ENCODE data around the gene KRABD2.

Gene KRABD2

GRCh38 chr17:8376271-8377067, at the start of gene KRABD2:
Gene KRABD2 (minus strand): TSS chr17:8376704.
- DNase-seq: peak; percentile 95
- Mint-ChIP-seq H3K4me1 (ENCODE audit: low read depth) (peaks cover 54% of the 10 kb centered on the region), H3K4me3 (peak within 1 kb of the TSS; percentile 90), H3K27me3 (no peaks in the 10 kb centered on the region), H3K36me3 (peaks cover 49% of the 10 kb centered on the region), H3K27ac (peak within 1 kb of the TSS; percentile 77), H3K9me3 (no peaks in the 10 kb centered on the region)
- CTCF ChIA-PET: interaction anchor here (0.8 to 2.2 kb wide), 11 partner anchors 8 to 370 kb away, joined by 3 to 10 read pairs (median 4); partner anchors contain the start of genes RANGRF and SLC25A35
- POLR2A ChIA-PET: interaction anchor here (0.7 to 1.6 kb wide), 10 partner anchors 15 to 689 kb away, joined by 3 to 5 read pairs (median 3); partner anchors contain the start of genes AURKB, CTC1, MYH10 and NDEL1
- intact Hi-C loops (cut with micrococcal nuclease): no loop called here

GRCh38 chr17:8421571-8421970, 45.1 kb upstream of the KRABD2 start:
- POLR2A ChIA-PET: no interaction called here
- no peaks in the 10 kb centered on the region for H3K4me1 Mint-ChIP-seq (ENCODE audit: low read depth)
- CTCF ChIA-PET: interaction anchor here (1.2 to 2.5 kb wide), 2 partner anchors 11 to 324 kb away, joined by 3 to 24 read pairs; no protein-coding TSS in a partner anchor
- intact Hi-C loops (cut with micrococcal nuclease): no loop called here
- H3K27ac Mint-ChIP-seq: no peak overlapping the region
- no peaks in the 10 kb centered on the region for H3K36me3 Mint-ChIP-seq
- peaks cover 25% of the 10 kb centered on the region for H3K27me3 Mint-ChIP-seq
- DNase-seq: no peak
- H3K9me3 Mint-ChIP-seq: no peaks in the 10 kb centered on the region
- no peak overlapping the region for H3K4me3 Mint-ChIP-seq

- ChIA-PET POLR2A (interaction anchor here (1.1 kb wide), 1 partner anchor 17 kb away, joined by 3 read pairs; no protein-coding TSS in a partner anchor), CTCF (interaction anchor here (1.2 to 2.5 kb wide), 2 partner anchors 10 to 325 kb away, joined by 3 to 24 read pairs; no protein-coding TSS in a partner anchor)
- Mint-ChIP-seq H3K4me3 (no peak overlapping the region), H3K27ac (no peak overlapping the region), H3K4me1 (ENCODE audit: low read depth) (no peaks in the 10 kb centered on the region), H3K9me3 (no peaks in the 10 kb centered on the region), H3K27me3 (peaks cover 30% of the 10 kb centered on the region), H3K36me3 (no peaks in the 10 kb centered on the region)
- DNase-seq: no peak
- intact Hi-C loops (cut with micrococcal nuclease): no loop called here
Observed at GRCh38 chr17:8420041-8420934, 43.8 kb upstream of the KRABD2 start.

- Mint-ChIP-seq H3K4me3 (no peak overlapping the region), H3K4me1 (ENCODE audit: low read depth) (no peaks in the 10 kb centered on the region), H3K9me3 (no peaks in the 10 kb centered on the region), H3K27ac (no peak overlapping the region), H3K27me3 (peaks cover 26% of the 10 kb centered on the region), H3K36me3 (no peaks in the 10 kb centered on the region)
- no peak for DNase-seq
- intact Hi-C loops (cut with micrococcal nuclease): no loop called here
- ChIA-PET CTCF (interaction anchor here (2.5 kb wide), 1 partner anchor 9 kb away, joined by 24 read pairs; no protein-coding TSS in a partner anchor), POLR2A (no interaction called here)
Observed at GRCh38 chr17:8419305-8419704, 42.8 kb upstream of the KRABD2 start.

GRCh38 chr17:8418471-8418870, 42.0 kb upstream of the KRABD2 start:
- Mint-ChIP-seq H3K9me3 (no peaks in the 10 kb centered on the region), H3K4me1 (ENCODE audit: low read depth) (peaks cover 2% of the 10 kb centered on the region), H3K27me3 (peaks cover 23% of the 10 kb centered on the region), H3K36me3 (no peaks in the 10 kb centered on the region), H3K4me3 (no peak overlapping the region), H3K27ac (no peak overlapping the region)
- ChIA-PET CTCF (interaction anchor here (1.3 kb wide), 1 partner anchor 9 kb away, joined by 6 read pairs; no protein-coding TSS in a partner anchor), POLR2A (no interaction called here)
- no peak for DNase-seq
- intact Hi-C loops (cut with micrococcal nuclease): no loop called here

GRCh38 chr17:8417806-8418205, 41.3 kb upstream of the KRABD2 start:
- POLR2A ChIA-PET: no interaction called here
- H3K4me3 Mint-ChIP-seq: no peak overlapping the region

GRCh38 chr17:8413938-8414337, 37.4 kb upstream of the KRABD2 start:
- Mint-ChIP-seq H3K4me3 (no peak overlapping the region), H3K36me3 (no peaks in the 10 kb centered on the region), H3K4me1 (ENCODE audit: low read depth) (peaks cover 22% of the 10 kb centered on the region), H3K9me3 (no peaks in the 10 kb centered on the region), H3K27ac (no peak overlapping the region), H3K27me3 (peaks cover 19% of the 10 kb centered on the region)
- intact Hi-C loops (cut with micrococcal nuclease): no loop called here
- no peak for DNase-seq
- CTCF ChIA-PET: no interaction called here
- POLR2A ChIA-PET: no interaction called here

More at GRCh38 chr17:8417806-8418205, 41.3 kb upstream of the KRABD2 start:
- H3K27ac Mint-ChIP-seq: no peak overlapping the region
- peaks cover 23% of the 10 kb centered on the region for H3K27me3 Mint-ChIP-seq
- intact Hi-C loops (cut with micrococcal nuclease): no loop called here
- no peaks in the 10 kb centered on the region for H3K9me3 Mint-ChIP-seq
- H3K36me3 Mint-ChIP-seq: no peaks in the 10 kb centered on the region
- DNase-seq: no peak
- peaks cover 9% of the 10 kb centered on the region for H3K4me1 Mint-ChIP-seq (ENCODE audit: low read depth)
- CTCF ChIA-PET: interaction anchor here (1.1 to 1.3 kb wide), 2 partner anchors 8 to 18 kb away, joined by 3 to 6 read pairs; partner anchors contain the start of gene NDEL1

- H3K36me3 Mint-ChIP-seq: no peaks in the 10 kb centered on the region
- no peak overlapping the region for H3K27ac Mint-ChIP-seq
- peaks cover 18% of the 10 kb centered on the region for H3K27me3 Mint-ChIP-seq
- DNase-seq: no peak
- intact Hi-C loops (cut with micrococcal nuclease): no loop called here
- H3K9me3 Mint-ChIP-seq: no peaks in the 10 kb centered on the region
- POLR2A ChIA-PET: no interaction called here
- CTCF ChIA-PET: interaction anchor here (1.4 to 4.5 kb wide), 3 partner anchors 30 to 372 kb away, joined by 3 to 63 read pairs (median 6); partner anchors contain the start of gene RPL26
- H3K4me1 Mint-ChIP-seq (ENCODE audit: low read depth): peaks cover 22% of the 10 kb centered on the region
- H3K4me3 Mint-ChIP-seq: no peak overlapping the region
Observed at GRCh38 chr17:8413328-8413727, 36.8 kb upstream of the KRABD2 start.

- intact Hi-C loops (cut with micrococcal nuclease): no loop called here
- Mint-ChIP-seq H3K4me3 (no peak overlapping the region), H3K27me3 (peaks cover 13% of the 10 kb centered on the region), H3K27ac (no peak overlapping the region), H3K4me1 (ENCODE audit: low read depth) (peaks cover 22% of the 10 kb centered on the region), H3K9me3 (no peaks in the 10 kb centered on the region), H3K36me3 (no peaks in the 10 kb centered on the region)
- DNase-seq: no peak
- POLR2A ChIA-PET: no interaction called here
- CTCF ChIA-PET: interaction anchor here (1.2 to 4.5 kb wide), 7 partner anchors 8 to 374 kb away, joined by 3 to 63 read pairs (median 24); partner anchors contain the start of genes NDEL1 and RPL26
Observed at GRCh38 chr17:8412089-8412488, 35.6 kb upstream of the KRABD2 start.

- Mint-ChIP-seq H3K9me3 (no peaks in the 10 kb centered on the region), H3K4me1 (ENCODE audit: low read depth) (peaks cover 22% of the 10 kb centered on the region), H3K27ac (no peak overlapping the region), H3K4me3 (no peak overlapping the region), H3K27me3 (peaks cover 9% of the 10 kb centered on the region), H3K36me3 (no peaks in the 10 kb centered on the region)
- ChIA-PET CTCF (interaction anchor here (0.6 to 4.5 kb wide), 29 partner anchors 10 to 484 kb away, joined by 3 to 63 read pairs (median 4); partner anchors contain the start of genes MYH10, NDEL1 and RNF222), POLR2A (no interaction called here)
- no peak for DNase-seq
- intact Hi-C loops (cut with micrococcal nuclease): loop anchor here (1.0 kb wide), 1 partner anchor 335 kb away; no protein-coding TSS in a partner anchor
Observed at GRCh38 chr17:8410883-8411238, 34.4 kb upstream of the KRABD2 start.

GRCh38 chr17:8409966-8410882, 33.7 kb upstream of the KRABD2 start:
- intact Hi-C loops (cut with micrococcal nuclease): loop anchor here (1.0 kb wide), 1 partner anchor 336 kb away; no protein-coding TSS in a partner anchor
- peak overlapping the region; percentile 40 for H3K4me3 Mint-ChIP-seq
- H3K9me3 Mint-ChIP-seq: no peaks in the 10 kb centered on the region
- POLR2A ChIA-PET: interaction anchor here (0.8 kb wide), 2 partner anchors 26 to 336 kb away, joined by 3 to 4 read pairs; no protein-coding TSS in a partner anchor
- H3K36me3 Mint-ChIP-seq: no peaks in the 10 kb centered on the region
- H3K27ac Mint-ChIP-seq: peak overlapping the region; percentile 61
- H3K4me1 Mint-ChIP-seq (ENCODE audit: low read depth): peaks cover 22% of the 10 kb centered on the region
- CTCF ChIA-PET: interaction anchor here (0.6 to 4.5 kb wide), 46 partner anchors 8 to 588 kb away, joined by 3 to 63 read pairs (median 4); partner anchors contain the start of genes MYH10, NDEL1 and RNF222
- DNase-seq: peak; percentile 86
- H3K27me3 Mint-ChIP-seq: peaks cover 9% of the 10 kb centered on the region

All from activated CD4-positive, alpha-beta memory T cell treated with anti-CD3 and anti-CD28 coated beads for 36 hours (primary cell).